ENCODE results near the gene WDR83. TPM values are rescaled to one million over a fixed set of nuclear protein-coding genes. Genes with fewer than 3 reads are reported as not detected.

Gene WDR83
- total RNA-seq, 2 experiments from 2014 or later: 6.5 to 6.6 TPM

DNA sequence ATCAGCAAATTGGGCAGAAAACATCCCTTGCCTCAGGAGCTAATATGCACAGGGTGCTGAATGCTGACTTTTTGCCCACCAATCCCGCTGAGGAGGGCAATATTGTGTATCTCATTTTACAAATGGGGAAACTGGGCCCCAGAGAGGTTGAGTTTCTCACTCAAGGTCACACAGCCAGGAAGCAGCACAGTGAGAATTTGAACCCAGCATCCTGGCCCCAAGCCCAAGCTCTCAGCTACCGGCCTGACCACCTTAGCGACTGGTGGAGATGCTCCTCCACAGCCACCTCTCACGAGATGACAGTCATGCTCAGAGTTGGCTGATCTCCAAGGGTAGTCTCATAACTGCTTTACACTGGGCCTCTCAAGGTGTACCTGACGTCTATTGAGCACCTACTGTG is 26.4 kb downstream of the WDR83 start:
- Mint-ChIP-seq H3K36me3 (ENCODE audit: low read depth) (peaks cover 8% of the 10 kb centered on the region), H3K4me1 (ENCODE audit: low read depth) (peaks cover 8% of the 10 kb centered on the region), H3K4me3 (no peak overlapping the region), H3K9me3 (no peaks in the 10 kb centered on the region), H3K27me3 (no peaks in the 10 kb centered on the region), H3K27ac (no peak overlapping the region)
- TF ChIP-seq, protein P1, sequence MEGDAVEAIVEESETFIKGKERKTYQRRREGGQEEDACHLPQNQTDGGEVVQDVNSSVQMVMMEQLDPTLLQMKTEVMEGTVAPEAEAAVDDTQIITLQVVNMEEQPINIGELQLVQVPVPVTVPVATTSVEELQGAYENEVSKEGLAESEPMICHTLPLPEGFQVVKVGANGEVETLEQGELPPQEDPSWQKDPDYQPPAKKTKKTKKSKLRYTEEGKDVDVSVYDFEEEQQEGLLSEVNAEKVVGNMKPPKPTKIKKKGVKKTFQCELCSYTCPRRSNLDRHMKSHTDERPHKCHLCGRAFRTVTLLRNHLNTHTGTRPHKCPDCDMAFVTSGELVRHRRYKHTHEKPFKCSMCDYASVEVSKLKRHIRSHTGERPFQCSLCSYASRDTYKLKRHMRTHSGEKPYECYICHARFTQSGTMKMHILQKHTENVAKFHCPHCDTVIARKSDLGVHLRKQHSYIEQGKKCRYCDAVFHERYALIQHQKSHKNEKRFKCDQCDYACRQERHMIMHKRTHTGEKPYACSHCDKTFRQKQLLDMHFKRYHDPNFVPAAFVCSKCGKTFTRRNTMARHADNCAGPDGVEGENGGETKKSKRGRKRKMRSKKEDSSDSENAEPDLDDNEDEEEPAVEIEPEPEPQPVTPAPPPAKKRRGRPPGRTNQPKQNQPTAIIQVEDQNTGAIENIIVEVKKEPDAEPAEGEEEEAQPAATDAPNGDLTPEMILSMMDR (IDR thresholded peaks at IDR 0.05): no peak
- Histone ChIP-seq H3K9me3 (ENCODE audit: control insufficient read depth in 1 of 2, insufficient read depth in 1 of 2, low read length in 2 of 2) (no peaks in the 10 kb centered on the region), H3K4me1 (ENCODE audit: insufficient read depth, low read length) (peaks cover 23% of the 10 kb centered on the region), H3K36me3 (ENCODE audit: insufficient read depth, low read length) (peaks cover 2% of the 10 kb centered on the region), H3K4me3 (ENCODE audit: low read length) (no peak overlapping the region), H3K27ac (ENCODE audit: low read depth in 1 of 2, low read length in 2 of 2) (no peak overlapping the region), H3K27me3 (ENCODE audit: control insufficient read depth in 1 of 2, insufficient read depth in 2 of 2, low read length in 2 of 2) (no peaks in the 10 kb centered on the region)
- intact Hi-C loops (cut with DNase I, micrococcal nuclease): loop anchor here in 1 of 2 experiments (10.0 kb wide), 1 partner anchor 1188 kb away; the partner anchor contains the start of gene ZNF653
- POLR2A ChIA-PET: no interaction called here
- ATAC-seq (ENCODE audit: poor library complexity): no peak
- CTCF ChIA-PET: no interaction called here
- DNase-seq: no peak

DNA sequence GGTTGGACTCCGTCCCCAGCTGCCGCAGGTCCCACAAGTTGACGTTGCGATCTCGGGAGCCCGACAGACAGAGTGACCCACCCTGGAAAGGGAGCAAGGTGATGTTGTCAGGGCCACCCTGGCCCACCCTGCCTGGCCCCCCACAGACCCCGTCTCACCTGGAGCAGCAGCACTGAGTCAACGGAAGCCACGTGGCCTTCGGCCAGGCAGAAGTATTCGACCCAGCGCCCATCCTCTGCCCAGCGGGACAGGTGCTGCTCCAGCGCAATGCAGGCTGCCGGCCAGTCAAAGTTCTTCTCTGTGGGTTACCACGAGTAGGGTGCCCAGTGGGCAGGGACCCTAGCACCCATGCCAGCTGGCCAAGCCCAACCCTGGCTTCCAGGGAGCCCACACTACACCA is 28.0 kb downstream of the WDR83 start:
- intact Hi-C loops (cut with DNase I, micrococcal nuclease): loop anchor here in 1 of 2 experiments (10.0 kb wide), 1 partner anchor 1190 kb away; the partner anchor contains the start of gene ZNF653

DNA sequence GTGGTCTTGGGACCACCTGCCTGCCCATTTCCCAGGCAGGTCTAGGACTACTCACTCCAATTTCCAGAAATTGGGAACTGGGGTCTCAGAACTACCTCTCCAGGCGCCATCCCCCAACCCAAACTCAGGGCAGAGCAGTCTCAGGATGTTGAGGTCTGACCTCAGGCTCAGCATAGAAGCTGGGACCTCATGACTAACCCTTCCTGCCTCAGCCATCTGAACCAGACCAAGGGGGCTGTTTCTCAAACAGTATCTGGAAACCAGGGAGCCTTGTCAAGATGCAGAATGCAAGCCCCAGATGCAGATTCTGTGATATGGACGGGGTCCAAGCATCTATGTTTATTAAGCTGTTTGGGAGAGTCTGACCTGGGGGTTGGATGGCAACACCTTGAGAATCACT is 28.5 kb downstream of the WDR83 start:
- Histone ChIP-seq H3K4me3 (ENCODE audit: low read length) (no peak overlapping the region), H3K4me1 (ENCODE audit: insufficient read depth, low read length) (peaks cover 23% of the 10 kb centered on the region), H3K36me3 (ENCODE audit: insufficient read depth, low read length) (peaks cover 2% of the 10 kb centered on the region), H3K27me3 (ENCODE audit: control insufficient read depth in 1 of 2, insufficient read depth in 2 of 2, low read length in 2 of 2) (no peaks in the 10 kb centered on the region), H3K9me3 (ENCODE audit: control insufficient read depth in 1 of 2, insufficient read depth in 1 of 2, low read length in 2 of 2) (no peaks in the 10 kb centered on the region), H3K27ac (ENCODE audit: low read depth in 1 of 2, low read length in 2 of 2) (no peak overlapping the region)
- ChIA-PET CTCF (interaction anchor here (1.0 kb wide), 1 partner anchor 82 kb away, joined by 3 read pairs; no protein-coding TSS in a partner anchor), POLR2A (interaction anchor here (2.1 to 2.7 kb wide), 2 partner anchors 14 to 27 kb away, joined by 12 to 27 read pairs; partner anchors contain the start of gene DHPS)
- Mint-ChIP-seq H3K36me3 (ENCODE audit: low read depth) (peaks cover 16% of the 10 kb centered on the region), H3K27ac (no peak overlapping the region), H3K9me3 (no peaks in the 10 kb centered on the region), H3K27me3 (no peaks in the 10 kb centered on the region), H3K4me1 (ENCODE audit: low read depth) (peaks cover 11% of the 10 kb centered on the region), H3K4me3 (peak overlapping the region; percentile 20)
- intact Hi-C loops (cut with DNase I, micrococcal nuclease): loop anchor here in 1 of 2 experiments (10.0 kb wide), 1 partner anchor 1190 kb away; the partner anchor contains the start of gene ZNF653
- DNase-seq (no peak), ATAC-seq (ENCODE audit: poor library complexity) (no peak)
- TF ChIP-seq, protein P1 (IDR thresholded peaks at IDR 0.05): no peak

More for the DNA sequence above, 28.0 kb downstream of the WDR83 start:
- H3K9me3 ChIP-seq (ENCODE audit: control insufficient read depth in 1 of 2, insufficient read depth in 1 of 2, low read length in 2 of 2): no peaks in the 10 kb centered on the region
- POLR2A ChIA-PET: interaction anchor here (2.7 kb wide), 1 partner anchor 13 kb away, joined by 27 read pairs; the partner anchor contains the start of gene DHPS
- H3K4me1 ChIP-seq (ENCODE audit: insufficient read depth, low read length): peaks cover 23% of the 10 kb centered on the region
- Mint-ChIP-seq H3K36me3 (ENCODE audit: low read depth) (peaks cover 16% of the 10 kb centered on the region), H3K27me3 (no peaks in the 10 kb centered on the region), H3K4me3 (no peak overlapping the region), H3K4me1 (ENCODE audit: low read depth) (peaks cover 11% of the 10 kb centered on the region), H3K9me3 (no peaks in the 10 kb centered on the region), H3K27ac (no peak overlapping the region)
- CTCF ChIA-PET: interaction anchor here (1.0 kb wide), 1 partner anchor 83 kb away, joined by 3 read pairs; no protein-coding TSS in a partner anchor
- no peak for ATAC-seq (ENCODE audit: poor library complexity)
- H3K27ac ChIP-seq (ENCODE audit: low read depth in 1 of 2, low read length in 2 of 2): no peak overlapping the region
- H3K27me3 ChIP-seq (ENCODE audit: control insufficient read depth in 1 of 2, insufficient read depth in 2 of 2, low read length in 2 of 2): no peaks in the 10 kb centered on the region
- TF ChIP-seq, protein P1 (IDR thresholded peaks at IDR 0.05): no peak
- peak in 1 of 14 experiments; percentile 20 for DNase-seq
- no peak overlapping the region for H3K4me3 ChIP-seq (ENCODE audit: low read length)
- H3K36me3 ChIP-seq (ENCODE audit: insufficient read depth, low read length): peaks cover 2% of the 10 kb centered on the region

All from CD4-positive, alpha-beta T cell (primary cell).